Hepatocyte (in vitro differentiated cells): Measurements from ENCODE around the gene PTPRK. TPM values are rescaled to one million over a fixed set of nuclear protein-coding genes. Genes with fewer than 3 reads are reported as not detected.

Experiments used
- DNase-seq: peaks from one replicate; pipeline ENCODE4 v3.0.0-alpha.2; 2016; ENCODE audit warnings: low spot score
- H2AFZ ChIP-seq: fragments of 200-600 bp; sonication (generic); 2 replicates; pipeline ENCODE4 v1.6.0; 2016; ENCODE audit warnings: antibody characterized with exemption, mild to moderate bottlenecking
- H3K27ac ChIP-seq: fragments of 200-600 bp; sonication (generic); 2 replicates; pipeline ENCODE4 v1.5.1; 2016; ENCODE audit warnings: mild to moderate bottlenecking
- H3K27me3 ChIP-seq: fragments of 200-600 bp; sonication (generic); 2 replicates; pipeline ENCODE4 v1.6.1; 2016
- H3K36me3 ChIP-seq: fragments of 200-600 bp; sonication (generic); replicated peaks from 2 replicates; pipeline ENCODE4 v1.5.1; 2016; ENCODE audit warnings: low read depth; ENCODE audit not compliant: insufficient read depth
- H3K4me1 ChIP-seq: fragments of 200-600 bp; sonication (generic); 2 replicates; pipeline ENCODE4 v1.5.1; 2016; ENCODE audit warnings: mild to moderate bottlenecking, moderate library complexity; ENCODE audit not compliant: insufficient read depth
- H3K4me2 ChIP-seq: fragments of 200-600 bp; sonication (generic); 2 replicates; pipeline ENCODE4 v1.6.0; 2016
- H3K4me3 ChIP-seq: fragments of 200-600 bp; sonication (generic); 2 replicates; pipeline ENCODE4 v1.5.1; 2016; ENCODE audit warnings: mild to moderate bottlenecking
- H3K79me2 ChIP-seq: fragments of 200-600 bp; sonication (generic); 2 replicates; pipeline ENCODE4 v1.6.0; 2017; ENCODE audit warnings: mild to moderate bottlenecking
- H3K9me2 ChIP-seq: fragments of 200-600 bp; sonication (generic); replicated peaks from 2 replicates; pipeline ENCODE4 v1.6.0; 2017; ENCODE audit warnings: mild to moderate bottlenecking; ENCODE audit not compliant: insufficient read depth
- H3K9me3 ChIP-seq: fragments of 200-600 bp; sonication (generic); 2 replicates; pipeline ENCODE4 v1.5.1; 2016; ENCODE audit warnings: low read depth, mild to moderate bottlenecking
- H4K20me1 ChIP-seq: fragments of 200-600 bp; sonication (generic); 2 replicates; pipeline ENCODE4 v1.6.0; 2016; ENCODE audit warnings: mild to moderate bottlenecking; ENCODE audit not compliant: insufficient read depth, poor library complexity, severe bottlenecking
- EZH2 ChIP-seq: fragments of 200-600 bp; sonication (generic); IDR thresholded peaks from 2 replicates; pipeline ENCODE4 v1.6.1; 2016; ENCODE audit warnings: antibody characterized with exemption, mild to moderate bottlenecking, borderline replicate concordance
- EZH2phosphoT487 ChIP-seq: fragments of 200-600 bp; sonication (generic); IDR thresholded peaks from one replicate; pipeline ENCODE4 v1.6.1; 2018; ENCODE audit warnings: antibody characterized with exemption, mild to moderate bottlenecking, low read depth, moderate library complexity; ENCODE audit not compliant: unreplicated experiment, severe bottlenecking
- WGBS: methylation state at CpG from one replicate; pipeline ENCODE4 v1.1.6; 2016; ENCODE audit warnings: low lambda C conversion rate; ENCODE audit errors: missing lambda C conversion rate; 5-methylcytosine and 5-hydroxymethylcytosine counted together
- polyA plus RNA-seq: library from polyadenylated mRNA; unstranded; fragments of >200 nt; fragmentation: Nextera tagmentation; extraction: Ambion mirVana; gene quantifications from 2 replicates; pipeline ENCODE4 v1.2.1, GENCODE V29; 2016
- total RNA-seq: library from RNA; depleted of rRNA; stranded (reverse); fragments of >200 nt; gene quantifications from 2 replicates; pipeline ENCODE4 v1.2.3, GENCODE V29; 2014
- TF ChIP-seq, protein P1 (sequence below): fragments of 200-600 bp; sonication (generic); IDR thresholded peaks from 2 replicates; pipeline ENCODE4 v1.5.1; 2016; ENCODE audit warnings: antibody characterized with exemption, mild to moderate bottlenecking; ENCODE audit not compliant: poor library complexity

Gene PTPRK
- total and polyA plus RNA-seq, 2 experiments from 2014 or later, result 42.0 to 80.2 TPM

- TF ChIP-seq EZH2, result no peak
- no peak for TF ChIP-seq EZH2phosphoT487
- TF ChIP-seq, protein P1, sequence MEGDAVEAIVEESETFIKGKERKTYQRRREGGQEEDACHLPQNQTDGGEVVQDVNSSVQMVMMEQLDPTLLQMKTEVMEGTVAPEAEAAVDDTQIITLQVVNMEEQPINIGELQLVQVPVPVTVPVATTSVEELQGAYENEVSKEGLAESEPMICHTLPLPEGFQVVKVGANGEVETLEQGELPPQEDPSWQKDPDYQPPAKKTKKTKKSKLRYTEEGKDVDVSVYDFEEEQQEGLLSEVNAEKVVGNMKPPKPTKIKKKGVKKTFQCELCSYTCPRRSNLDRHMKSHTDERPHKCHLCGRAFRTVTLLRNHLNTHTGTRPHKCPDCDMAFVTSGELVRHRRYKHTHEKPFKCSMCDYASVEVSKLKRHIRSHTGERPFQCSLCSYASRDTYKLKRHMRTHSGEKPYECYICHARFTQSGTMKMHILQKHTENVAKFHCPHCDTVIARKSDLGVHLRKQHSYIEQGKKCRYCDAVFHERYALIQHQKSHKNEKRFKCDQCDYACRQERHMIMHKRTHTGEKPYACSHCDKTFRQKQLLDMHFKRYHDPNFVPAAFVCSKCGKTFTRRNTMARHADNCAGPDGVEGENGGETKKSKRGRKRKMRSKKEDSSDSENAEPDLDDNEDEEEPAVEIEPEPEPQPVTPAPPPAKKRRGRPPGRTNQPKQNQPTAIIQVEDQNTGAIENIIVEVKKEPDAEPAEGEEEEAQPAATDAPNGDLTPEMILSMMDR, result no peak
- H4K20me1 ChIP-seq, result no peaks in the 10 kb centered on the region
- H3K4me1 ChIP-seq, result no peaks in the 10 kb centered on the region
- no peaks in the 10 kb centered on the region for H3K27me3 ChIP-seq
- no peaks in the 10 kb centered on the region for H3K9me2 ChIP-seq
- no peaks in the 10 kb centered on the region for H3K9me3 ChIP-seq
- WGBS, result 71% methylated on average over 4 of the region's 4 CpGs
- no peak overlapping the region for H2AFZ ChIP-seq
- H3K27ac ChIP-seq, result no peak overlapping the region
- H3K4me2 ChIP-seq, result no peak overlapping the region
- DNase-seq, result no peak
- peaks cover 13% of the 10 kb centered on the region for H3K79me2 ChIP-seq
- H3K4me3 ChIP-seq, result no peak overlapping the region
- H3K36me3 ChIP-seq, result no peaks in the 10 kb centered on the region
Observed at GRCh38 chr6:128389820-128390534, 130.4 kb downstream of the PTPRK start.

DNA sequence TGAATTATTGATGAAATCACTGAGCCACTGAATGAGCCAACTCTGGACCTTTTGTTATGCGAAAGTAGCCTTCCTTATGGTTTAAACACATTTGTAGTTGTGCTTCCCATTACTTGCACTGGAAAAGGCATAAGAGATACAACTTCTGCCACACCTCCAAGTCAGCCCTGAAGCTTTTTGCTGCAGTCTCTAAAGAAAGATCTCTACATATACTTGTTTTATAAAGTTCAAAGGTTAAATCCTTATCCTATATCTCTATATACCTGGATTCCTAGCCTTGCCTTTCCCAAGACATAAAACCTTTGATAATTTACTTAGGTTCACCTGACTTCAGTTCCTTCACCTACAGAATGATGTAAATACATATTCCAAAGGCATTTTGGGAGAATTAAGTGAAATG is 132.0 kb downstream of the PTPRK start:
- Histone ChIP-seq H3K9me2 (no peaks in the 10 kb centered on the region), H3K4me3 (no peak overlapping the region), H3K9me3 (no peaks in the 10 kb centered on the region), H3K36me3 (no peaks in the 10 kb centered on the region), H3K79me2 (peaks cover 17% of the 10 kb centered on the region), H3K4me1 (no peaks in the 10 kb centered on the region), H3K27ac (no peak overlapping the region), H4K20me1 (no peaks in the 10 kb centered on the region), H3K27me3 (no peaks in the 10 kb centered on the region), H3K4me2 (no peak overlapping the region), H2AFZ (no peak overlapping the region)
- no peak for DNase-seq
- 0% methylated on average over 1 of the region's 1 CpG for WGBS
- no peak for TF ChIP-seq EZH2phosphoT487
- no peak for TF ChIP-seq EZH2
- TF ChIP-seq, protein P1, result no peak

- H3K9me2 ChIP-seq, result no peaks in the 10 kb centered on the region
- no peaks in the 10 kb centered on the region for H4K20me1 ChIP-seq
- no peaks in the 10 kb centered on the region for H3K36me3 ChIP-seq
- H3K79me2 ChIP-seq, result peaks cover 31% of the 10 kb centered on the region
- DNase-seq, result no peak
- no peaks in the 10 kb centered on the region for H3K4me1 ChIP-seq
- H2AFZ ChIP-seq, result no peak overlapping the region
- no peaks in the 10 kb centered on the region for H3K27me3 ChIP-seq
- peaks cover 4% of the 10 kb centered on the region for H3K9me3 ChIP-seq
- no peak overlapping the region for H3K27ac ChIP-seq
- H3K4me3 ChIP-seq, result no peak overlapping the region
- no peak overlapping the region for H3K4me2 ChIP-seq
- TF ChIP-seq EZH2 (no peak), EZH2phosphoT487 (no peak)
- TF ChIP-seq, protein P1, result no peak
Observed at GRCh38 chr6:128380891-128381290, 139.5 kb downstream of the PTPRK start.
